LNCaP clone FGC (cell line): ENCODE results near the gene TFF3.

ENCODE experiments used
- DNase-seq: peaks from one replicate; pipeline ENCODE4 v3.0.0-alpha.2; 2011; ENCODE audit warnings: low read depth
- H3K4me3 ChIP-seq: 2 replicates; pipeline ENCODE4 v1.5.1; 2011; ENCODE audit warnings: mild to moderate bottlenecking, low read depth, low read length, control low read depth
- TF ChIP-seq, protein P1 (sequence below): IDR thresholded peaks from 2 replicates; pipeline ENCODE4 v1.5.1; 2012; ENCODE audit warnings: mild to moderate bottlenecking; ENCODE audit not compliant: control insufficient read depth, insufficient read depth; ENCODE audit errors: extremely low read depth

The TFF3 gene

DNA sequence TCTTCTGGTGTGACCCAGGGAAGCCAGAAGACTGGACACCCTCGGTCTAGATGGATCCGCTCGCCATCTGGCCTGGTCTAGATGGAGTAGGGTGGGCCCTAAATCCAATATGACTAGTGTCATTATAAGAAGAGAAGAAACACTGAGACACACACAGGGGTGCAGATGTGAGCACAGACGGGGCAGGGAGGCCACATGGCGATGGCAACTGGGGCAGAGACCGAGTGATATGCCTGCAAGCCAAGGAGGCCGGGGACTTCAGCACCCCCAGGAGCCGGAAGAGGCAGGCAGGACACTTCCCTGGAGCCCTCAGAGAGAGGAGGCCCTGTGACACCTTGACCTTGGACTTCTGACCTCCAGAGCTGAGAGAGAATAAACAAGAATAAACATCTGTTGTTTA lies 5.6 kb upstream of the TFF3 start:
- no peak for DNase-seq
- TF ChIP-seq, protein P1, sequence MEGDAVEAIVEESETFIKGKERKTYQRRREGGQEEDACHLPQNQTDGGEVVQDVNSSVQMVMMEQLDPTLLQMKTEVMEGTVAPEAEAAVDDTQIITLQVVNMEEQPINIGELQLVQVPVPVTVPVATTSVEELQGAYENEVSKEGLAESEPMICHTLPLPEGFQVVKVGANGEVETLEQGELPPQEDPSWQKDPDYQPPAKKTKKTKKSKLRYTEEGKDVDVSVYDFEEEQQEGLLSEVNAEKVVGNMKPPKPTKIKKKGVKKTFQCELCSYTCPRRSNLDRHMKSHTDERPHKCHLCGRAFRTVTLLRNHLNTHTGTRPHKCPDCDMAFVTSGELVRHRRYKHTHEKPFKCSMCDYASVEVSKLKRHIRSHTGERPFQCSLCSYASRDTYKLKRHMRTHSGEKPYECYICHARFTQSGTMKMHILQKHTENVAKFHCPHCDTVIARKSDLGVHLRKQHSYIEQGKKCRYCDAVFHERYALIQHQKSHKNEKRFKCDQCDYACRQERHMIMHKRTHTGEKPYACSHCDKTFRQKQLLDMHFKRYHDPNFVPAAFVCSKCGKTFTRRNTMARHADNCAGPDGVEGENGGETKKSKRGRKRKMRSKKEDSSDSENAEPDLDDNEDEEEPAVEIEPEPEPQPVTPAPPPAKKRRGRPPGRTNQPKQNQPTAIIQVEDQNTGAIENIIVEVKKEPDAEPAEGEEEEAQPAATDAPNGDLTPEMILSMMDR, result no peak
- no peak overlapping the region for H3K4me3 ChIP-seq

DNA sequence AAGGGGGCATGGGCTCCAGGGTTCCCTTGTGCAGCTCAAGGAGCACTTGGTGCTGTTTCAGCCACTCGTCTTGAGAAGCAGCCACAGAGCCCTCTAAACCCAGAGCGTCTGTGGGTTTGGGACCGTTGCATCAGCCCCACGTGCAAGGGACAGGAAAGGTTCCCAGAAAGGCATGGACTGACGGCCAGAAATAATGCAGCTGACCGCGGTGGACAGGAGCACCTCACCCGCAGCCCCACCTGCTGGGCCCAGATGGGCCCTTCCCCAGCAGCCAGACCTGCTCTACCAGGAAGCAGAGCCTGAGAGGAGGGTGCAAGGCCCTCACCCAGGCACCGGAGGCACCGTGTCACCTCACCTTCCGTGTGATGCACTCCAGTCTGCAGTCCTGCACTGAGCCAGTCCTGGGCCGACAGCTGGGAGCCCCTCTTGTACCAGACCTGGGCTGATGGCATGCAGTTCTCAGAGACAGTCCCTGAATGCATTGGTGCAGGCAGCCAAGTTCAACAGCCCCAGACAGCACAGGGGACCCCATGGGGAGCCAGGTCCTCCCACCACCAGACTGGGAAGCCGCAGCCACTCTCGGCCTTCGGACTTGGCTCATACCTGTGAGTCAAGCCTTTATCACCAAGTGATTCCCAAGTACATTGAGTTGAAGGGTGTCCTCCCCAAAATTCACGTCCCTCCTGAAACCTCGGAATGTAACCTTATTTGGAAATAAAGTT lies 4.8 kb upstream of the TFF3 start:
- H3K4me3 ChIP-seq, result no peak overlapping the region
- TF ChIP-seq, protein P1, result no peak
- no peak for DNase-seq

DNA sequence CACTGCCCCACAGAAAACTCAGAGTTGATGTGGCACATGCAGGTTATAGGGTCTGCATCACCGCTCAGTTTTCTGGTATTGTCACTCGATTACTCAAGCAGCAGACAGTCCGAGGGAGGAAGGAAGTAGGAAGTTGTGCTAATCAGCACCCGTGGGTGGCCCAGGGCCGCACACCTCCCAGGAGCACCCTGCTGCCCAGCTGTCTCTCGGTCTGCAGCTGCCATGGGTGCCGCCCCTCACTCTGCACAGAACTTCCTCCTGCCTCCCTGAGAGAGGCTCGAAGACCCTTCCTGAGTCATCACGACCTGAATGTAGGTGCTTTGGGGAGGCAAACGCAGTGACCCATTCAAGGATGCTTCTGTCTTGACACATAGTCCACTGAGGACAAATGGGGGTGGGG lies 4.2 kb upstream of the TFF3 start:
- DNase-seq, result no peak
- no peak overlapping the region for H3K4me3 ChIP-seq
- TF ChIP-seq, protein P1, result no peak

DNA sequence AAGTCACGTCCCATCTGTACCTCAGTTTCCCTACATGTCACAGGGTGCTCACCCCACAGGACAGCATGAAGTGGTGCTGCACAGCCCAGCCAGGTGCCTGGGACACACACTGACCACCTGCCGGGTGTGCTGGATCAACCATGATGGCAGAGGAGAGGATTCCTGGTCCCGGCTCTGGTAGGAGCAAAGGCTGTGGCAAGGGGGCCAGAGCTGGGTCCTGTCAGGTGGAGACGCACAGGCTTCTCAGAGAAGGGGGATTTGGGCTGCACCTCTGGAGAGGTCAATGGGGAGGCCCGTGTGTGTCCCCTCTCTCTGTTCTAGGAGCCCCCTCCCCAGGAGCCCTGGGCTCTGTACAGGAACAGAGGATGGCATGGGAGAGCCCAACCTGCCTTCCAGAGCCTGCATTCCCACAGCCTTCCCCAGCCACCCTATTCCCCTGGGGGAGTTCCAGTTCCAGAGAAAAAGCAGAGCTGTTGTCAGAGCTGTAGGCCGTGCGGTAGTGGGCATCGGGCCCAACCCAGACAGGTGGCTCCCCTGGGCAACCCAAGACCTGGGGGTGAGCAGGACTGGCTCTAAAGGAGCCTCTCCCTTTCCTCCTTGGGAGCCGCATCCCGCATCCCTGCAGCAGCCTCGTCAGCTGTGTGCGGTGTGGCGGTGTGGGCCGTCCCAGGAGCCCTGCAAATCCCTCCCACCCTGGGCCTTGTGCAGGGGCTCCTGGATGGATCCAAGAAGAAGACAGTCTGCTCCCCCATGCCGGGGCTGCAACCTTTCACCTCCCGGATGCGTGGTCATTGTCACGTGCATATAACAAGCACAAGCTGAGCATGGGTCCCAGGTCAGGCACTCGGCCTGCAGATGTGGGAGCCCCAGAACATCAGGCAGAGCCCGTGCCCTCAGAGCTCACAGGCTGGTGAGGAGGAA lies 2.9 kb upstream of the TFF3 start:
- H3K4me3 ChIP-seq, result no peak overlapping the region
- no peak for DNase-seq
- TF ChIP-seq, protein P1, result no peak

DNA sequence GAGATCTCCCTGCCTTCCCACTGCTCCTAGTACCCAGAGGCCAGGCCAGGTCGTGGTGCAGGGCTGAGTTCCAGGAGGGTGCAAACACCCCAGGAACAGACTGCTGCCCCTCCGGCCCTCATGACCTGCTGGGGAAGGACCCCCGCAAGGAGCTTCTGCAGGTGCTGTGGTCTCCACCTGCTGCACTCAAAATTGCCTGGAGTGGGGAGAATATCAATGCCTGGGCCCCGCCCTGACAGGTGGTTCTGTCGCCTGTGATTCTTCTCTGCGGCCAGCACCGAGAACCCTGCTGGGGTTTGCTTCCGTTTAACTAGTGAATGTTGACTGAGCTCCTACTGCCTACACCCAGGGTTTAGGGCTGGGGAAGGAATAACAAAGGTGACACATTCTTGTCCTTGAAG lies 2.1 kb upstream of the TFF3 start:
- TF ChIP-seq, protein P1, result no peak
- no peak overlapping the region for H3K4me3 ChIP-seq
- DNase-seq, result no peak

DNA sequence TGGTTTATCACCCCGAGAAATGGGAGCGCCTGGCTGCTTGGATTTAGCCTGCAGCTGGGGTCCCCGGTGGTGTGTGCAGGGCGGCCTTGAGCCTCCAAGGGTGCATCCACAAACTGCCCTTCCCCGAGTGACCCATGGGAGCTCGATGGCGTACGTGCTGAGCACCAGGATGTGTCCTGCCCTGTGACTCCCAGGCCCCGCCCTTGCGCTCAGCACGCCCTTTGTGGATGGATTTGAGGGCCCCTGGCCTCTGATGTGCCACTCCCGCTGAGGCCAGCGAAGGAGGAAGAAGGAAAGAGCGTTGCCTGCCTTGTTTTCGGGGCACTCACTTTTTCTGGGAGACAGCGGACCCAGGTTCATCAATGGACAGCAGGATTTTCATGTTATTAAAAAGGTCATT lies 1.7 kb upstream of the TFF3 start:
- no peak overlapping the region for H3K4me3 ChIP-seq
- TF ChIP-seq, protein P1, result no peak
- DNase-seq, result no peak
